GM18868 (cell line): Measurements from ENCODE around the gene RABGGTA.
"Not testable (repeated sequence)": the region's sequence is repeated elsewhere in the genome, so short reads cannot be mapped to it uniquely, and the experiment has no call there.

Experiments
- ATAC-seq: cut with Tn5 transposase; IDR thresholded peaks from one replicate; pipeline ENCODE4 v1.9.1; 2021; ENCODE audit warnings: mild to moderate bottlenecking, moderate library complexity; ENCODE audit not compliant: unreplicated experiment

RABGGTA gene

DNA sequence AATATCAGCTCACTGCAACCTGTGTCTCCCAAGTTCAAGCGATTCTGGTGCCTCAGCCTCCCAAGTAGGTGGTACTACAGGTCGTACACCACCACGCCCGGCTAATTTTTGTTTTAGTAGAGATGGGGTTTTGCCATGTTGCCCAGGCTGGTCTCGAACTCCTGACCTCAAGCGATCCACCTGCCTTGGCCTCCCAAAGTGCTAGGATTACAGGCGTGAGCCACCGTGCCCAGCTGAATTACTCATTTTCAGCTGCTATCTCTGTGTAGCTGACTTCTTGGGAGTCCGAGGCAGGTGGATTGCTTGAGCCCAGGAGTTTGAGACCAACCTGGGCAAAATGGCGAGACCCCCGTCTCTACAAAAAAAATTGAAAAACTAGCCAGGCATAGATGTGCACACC is 26.0 kb downstream of the RABGGTA start:
- ATAC-seq = not testable (repeated sequence)

DNA sequence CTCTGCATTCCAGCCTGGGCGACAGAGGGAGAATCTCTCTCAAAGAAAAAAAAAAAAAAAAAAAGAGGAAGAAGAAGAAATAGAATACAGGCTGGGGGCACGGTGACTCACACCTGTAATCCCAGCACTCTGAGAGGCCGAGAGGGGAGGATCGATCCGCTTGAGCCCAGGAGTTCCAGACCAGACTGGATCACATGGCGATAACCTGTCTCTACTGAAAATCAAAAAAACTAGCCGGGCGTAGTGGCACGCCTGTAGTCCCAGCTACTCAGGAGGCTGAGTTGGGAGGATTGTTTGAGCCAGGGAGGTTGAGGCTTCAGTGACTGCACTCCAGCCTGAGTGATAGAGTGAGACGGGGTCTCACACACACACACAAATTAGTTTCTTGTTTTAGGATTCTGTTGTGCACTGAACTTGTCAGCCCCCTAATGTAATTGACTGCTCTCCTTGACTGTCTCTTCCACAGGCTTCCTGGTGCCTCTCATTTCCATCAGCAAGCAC is 28.0 kb downstream of the RABGGTA start:
- ATAC-seq = no peak

DNA sequence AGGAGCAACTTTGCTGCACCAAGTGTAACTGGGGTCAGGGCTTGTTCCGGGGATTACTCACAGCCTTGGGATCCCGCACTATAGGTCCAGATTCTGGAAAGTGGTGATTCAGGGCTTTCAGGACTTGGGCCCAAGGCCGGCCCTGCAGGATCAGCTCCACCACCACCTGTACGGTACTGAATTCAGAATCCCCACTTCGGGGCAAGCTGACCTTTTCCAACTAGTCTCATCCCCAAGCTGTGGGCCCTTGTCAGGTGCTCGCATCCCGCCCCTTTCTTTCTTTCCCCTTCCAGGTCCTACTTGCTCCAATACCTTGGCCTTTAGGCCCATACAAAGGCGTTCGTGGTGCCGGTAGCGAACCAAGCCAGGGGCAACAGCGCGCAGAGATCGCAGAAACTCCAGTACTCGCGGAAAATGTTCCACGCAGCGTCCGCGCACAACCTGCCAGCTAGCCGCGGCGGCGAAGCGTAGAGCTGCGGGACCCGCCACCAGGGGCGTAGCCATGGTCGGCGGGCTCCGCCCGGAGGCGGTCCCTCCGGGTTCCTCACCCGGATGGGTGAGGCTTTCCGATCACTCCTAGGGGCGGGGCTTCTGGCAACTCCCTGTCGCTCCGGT is 29.5 kb downstream of the RABGGTA start:
- peak; percentile 82 for ATAC-seq

DNA sequence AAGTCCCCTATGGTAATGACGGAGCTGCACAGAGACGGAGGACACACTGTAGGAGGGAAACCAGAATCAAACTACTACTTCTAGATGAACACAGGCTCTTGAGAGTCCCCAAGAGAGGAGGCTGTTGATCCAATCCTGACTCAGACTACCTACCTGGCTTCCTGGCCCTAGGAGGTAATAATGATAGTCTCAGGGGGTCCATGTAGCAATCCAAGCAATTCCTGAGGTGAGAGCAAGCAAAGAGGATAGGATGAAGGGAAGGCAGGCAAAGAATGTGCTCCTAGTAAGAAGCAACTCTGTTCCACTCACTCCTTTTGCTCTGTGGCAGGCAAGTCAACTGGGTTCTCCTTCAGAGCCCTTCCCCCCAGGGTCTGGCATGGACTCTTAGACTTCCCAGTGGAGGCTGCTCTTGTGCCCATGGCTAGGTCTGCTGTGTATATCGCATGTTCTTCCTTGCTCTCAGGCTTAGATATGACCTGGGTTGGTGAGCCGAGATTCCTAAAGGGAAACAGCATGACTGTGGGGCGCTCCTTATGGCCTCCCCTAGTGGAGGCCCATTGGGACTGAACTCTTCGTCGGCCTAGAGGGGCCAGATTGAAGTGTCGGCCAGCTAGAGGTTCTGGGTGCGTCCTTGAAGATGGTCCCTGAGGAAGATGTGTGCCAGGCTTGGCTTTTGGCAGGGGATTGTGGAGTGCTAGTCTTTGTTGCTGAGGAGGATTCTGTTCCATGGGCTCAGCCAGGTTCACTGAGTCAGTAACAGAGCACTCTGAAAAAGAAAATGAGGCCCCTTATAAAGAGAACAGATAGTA is 31.1 kb downstream of the RABGGTA start:
- ATAC-seq = no peak

DNA sequence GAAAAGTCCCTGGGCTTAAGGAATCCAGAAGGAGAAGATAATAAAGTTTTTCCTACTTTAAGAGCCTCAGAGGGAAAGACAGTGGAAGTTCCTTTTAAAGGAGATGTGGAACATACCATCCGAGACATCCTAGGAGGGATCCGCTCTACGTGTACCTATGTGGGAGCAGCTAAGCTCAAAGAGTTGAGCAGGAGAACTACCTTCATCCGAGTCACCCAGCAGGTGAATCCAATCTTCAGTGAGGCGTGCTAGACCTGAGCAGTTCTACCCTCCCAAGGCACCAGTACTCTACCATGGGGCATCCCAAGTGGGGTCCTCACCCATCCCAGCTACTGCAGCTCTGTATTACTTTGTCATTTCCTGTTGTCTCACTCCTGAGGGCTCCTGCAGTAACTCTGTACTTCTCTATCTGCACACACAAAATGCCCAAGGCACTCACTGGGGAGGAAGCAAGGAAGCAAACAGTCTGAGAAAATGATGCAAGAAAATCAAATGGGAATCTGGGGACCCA is 32.8 kb downstream of the RABGGTA start:
- ATAC-seq = no peak

DNA sequence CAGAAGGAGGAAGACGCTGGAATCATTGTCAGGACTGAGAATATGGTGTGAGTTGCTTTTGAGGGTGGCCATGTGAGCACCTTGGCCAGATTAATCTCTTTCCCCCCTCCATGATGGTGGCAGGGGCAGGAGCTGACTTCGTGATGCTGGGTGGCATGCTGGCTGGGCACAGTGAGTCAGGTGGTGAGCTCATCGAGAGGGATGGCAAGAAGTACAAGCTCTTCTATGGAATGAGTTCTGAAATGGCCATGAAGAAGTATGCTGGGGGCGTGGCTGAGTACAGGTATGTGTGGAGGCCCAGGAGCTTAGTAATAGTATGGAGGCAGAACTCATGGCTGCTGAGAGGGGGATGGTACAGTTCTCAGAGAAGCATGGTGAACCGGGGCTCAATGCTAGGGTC is 33.3 kb downstream of the RABGGTA start:
- ATAC-seq = no peak

DNA sequence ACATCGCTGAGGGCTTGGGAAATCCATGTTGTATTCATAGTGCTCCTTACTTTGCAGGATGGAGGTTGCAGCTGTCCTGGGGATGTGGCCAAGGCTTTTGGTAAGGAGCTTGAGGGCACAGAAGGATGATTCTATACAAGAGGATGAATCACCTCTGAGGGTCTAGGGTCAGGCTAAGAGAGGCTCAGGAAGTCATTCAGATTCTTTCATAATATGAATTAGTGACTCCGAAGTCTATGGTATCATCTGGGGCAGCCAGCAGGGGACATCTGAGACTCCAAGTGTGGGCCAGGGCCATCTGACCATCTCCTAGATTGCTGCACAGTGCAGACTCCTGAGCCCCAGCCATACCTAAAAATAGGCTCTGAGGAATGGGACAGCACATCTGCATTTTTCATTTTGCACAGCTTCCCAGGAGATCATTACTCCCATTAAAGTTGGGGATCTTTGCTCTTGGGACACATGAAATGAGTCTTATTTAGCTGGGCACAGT is 33.9 kb downstream of the RABGGTA start:
- no peak for ATAC-seq

DNA sequence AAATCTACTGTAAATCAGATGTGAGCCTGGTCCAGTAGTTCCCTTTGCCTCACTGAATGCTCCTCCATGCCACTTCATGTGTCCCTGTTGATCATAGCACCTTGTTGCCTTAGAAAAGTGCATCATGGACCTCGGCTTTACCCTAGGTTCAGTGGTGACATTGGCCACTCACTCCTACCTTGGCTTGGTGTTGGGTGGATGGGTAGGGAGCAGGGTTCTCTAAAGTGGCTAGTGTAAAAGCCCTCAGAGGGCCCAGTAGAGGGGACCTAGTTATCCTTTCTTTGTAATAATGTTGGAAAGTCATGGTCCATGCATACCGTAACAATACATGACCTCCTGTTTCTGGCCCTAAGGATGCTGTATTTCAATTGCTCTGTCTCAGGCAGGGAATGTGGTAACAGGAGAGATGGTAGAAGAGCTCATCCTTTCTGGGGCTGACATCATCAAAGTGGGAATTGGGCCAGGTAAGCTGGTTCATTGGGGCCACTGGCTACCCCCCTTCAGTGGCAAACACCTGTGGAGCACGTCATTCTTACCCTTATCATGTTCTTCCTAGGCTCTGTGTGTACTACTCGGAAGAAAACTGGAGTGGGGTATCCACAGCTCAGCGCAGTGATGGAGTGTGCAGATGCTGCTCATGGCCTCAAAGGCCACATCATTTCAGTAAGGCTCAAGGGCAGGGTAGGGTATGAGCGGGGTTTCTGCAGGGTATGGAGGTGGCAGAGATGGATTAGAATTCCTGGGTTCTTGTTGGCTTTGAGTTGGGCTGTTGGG is 34.5 kb downstream of the RABGGTA start:
- no peak for ATAC-seq

DNA sequence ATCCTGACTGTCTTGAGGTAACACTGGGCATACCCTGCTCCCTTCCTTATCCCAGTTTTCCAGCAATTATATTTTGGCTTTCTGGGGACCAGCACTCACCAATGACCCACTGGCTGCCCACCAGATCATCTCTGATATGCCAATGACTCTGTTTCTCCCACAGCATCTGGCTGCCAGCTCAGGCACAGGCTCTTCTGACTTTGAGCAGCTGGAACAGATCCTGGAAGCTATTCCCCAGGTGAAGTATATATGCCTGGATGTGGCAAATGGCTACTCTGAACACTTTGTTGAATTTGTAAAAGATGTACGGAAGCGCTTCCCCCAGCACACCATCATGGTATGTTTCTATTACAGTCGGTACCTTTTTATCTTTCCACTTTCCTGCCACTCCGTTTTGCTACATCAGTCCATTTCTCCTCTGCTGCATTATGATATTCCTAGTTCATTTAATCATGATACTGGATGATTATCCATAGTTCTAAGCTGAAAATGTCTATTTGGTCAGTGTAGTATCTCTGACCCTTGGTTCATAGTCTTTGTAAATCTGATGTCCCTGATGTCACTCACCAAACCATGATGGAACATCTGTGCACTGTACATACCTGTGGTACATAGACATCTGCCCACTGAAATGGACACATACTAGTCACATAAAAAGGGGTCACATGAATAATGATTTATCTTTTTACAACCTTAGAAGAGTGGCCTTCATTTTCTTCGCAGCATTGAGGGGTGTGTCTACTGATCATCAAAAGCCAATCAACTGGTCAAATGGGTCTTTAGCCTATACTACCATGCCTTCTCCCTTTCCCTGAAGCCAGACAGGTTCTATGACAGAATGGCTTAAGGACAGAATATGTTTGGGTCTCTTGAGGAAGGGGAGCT is 35.4 kb downstream of the RABGGTA start:
- ATAC-seq = no peak

DNA sequence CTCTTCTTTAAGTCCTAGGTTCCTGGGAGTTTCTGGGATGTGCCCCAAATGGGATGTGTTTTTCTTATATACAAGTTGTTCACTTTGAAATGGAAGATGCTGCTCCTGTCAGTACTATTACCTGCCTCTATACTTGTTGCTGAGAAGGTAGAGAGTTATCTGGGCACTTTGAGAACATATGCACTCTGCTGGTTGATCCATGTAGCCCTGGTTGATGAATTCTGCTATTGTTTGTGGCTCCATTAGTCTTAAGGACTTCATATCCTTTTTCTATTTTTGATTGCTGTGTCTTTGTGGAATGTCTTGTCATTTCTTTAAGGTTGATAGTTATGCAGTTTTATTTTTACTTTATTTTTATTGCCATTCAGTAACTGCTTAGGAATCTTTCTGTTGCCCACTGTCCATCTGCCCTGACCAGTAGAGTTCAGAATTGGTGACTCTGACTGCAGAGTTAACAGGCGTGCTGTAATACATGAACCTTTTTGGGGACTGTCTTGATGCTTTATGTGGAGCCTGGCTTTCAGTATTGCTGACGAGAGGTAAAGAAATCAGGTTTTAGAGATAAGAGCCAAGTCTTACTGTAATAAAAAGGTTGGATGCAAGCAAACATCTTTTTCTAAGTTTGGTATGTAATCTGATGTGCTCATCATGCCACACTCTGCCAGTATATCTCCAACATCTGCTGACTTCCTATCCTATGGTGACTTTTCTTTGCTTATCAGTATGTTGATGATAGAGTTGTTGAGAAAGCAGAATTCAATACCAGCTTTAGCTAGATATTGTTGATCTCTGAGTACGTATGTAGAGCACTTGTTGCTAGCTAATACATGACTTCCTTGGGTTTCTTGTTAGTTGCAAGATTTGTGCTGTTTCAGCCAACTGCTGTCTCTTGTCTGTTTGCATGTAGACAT is 37.0 kb downstream of the RABGGTA start:
- ATAC-seq = no peak

DNA sequence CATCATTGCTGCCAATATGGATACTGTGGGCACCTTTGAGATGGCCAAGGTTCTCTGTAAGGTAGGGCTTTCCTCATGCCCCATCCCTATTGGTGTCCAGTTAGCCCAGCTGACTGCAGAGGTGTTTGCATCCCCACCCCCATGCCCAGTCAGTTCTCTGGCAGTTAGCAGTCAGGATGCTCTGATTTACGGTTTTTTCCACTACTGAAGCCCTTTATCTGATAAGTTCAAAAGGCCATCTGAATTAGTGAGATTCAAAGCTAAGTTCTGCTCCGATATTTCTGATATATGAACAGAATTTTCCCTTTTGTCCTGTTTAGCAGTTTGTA is 37.9 kb downstream of the RABGGTA start:
- ATAC-seq = no peak

DNA sequence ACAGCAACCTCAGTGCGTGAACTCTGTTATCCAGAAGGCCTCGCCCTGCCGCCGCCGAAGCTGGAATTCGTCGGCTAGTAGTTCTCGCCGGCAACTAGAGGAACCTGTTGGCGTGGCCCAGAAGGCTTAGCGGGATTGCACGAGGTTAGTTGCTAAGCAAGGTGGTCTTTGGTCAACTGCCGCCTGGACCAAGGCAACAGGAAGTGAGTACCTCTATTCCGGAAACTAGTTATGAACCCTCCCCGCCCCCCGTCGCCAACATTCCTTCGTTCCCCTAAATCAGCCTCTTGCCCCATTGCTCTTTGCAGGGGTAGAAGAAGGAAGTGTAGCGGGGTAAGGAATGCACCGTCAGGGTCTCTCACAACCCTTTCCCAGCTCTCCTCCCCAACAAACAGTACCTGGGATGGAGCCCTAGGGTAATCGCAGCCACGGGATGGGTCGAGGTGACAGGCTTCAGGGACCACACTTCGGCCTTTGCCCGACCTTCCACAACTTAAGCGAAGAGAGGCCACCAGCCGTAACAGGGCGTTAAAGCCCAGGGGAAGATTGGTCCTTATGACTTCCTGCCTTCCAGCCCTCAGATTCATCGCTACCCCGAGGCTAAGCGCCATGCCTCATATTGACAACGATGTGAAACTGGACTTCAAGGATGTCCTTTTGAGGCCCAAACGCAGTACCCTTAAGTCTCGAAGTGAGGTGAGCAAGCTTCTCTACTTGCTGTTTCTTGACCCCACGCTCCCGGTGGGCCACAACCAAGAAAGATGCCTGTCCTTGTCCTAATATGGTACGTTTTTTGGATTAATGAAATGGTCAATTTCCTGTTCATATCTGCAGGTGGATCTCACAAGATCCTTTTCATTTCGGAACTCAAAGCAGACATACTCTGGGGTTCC is 38.5 kb downstream of the RABGGTA start, which contains the start of gene GMPR2:
Gene GMPR2 (plus strand): TSS at position 285 of the 893 bp plus-strand sequence. CDS start 325 bp downstream, at position 610.
- ATAC-seq = peak; percentile 59

DNA sequence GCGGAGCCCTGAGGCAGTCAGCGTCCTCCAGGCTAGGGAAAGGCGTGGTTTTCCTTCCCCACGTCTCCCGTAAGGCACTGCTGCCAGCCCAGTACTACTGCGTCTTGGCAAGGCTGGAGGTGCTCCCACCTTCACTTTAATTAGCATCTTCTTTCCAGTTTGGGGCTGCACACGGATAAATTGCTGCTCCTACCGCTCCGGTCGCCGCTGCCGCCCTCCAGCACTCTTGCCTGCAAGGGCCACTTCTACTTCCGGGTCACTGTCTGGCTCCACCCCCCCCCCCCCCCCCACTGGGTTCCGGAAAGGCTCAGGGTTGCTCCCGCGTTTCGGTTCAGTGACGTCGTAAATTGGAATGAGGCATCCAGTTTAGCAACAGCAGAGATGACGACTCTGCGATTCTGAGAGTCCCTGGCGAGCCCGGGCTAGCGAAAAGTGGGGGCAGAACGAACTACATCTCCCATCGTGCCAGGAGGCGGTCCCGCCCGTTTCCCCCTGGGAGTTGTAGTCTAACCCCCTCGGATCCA is 39.2 kb downstream of the RABGGTA start, which contains the start of gene NEDD8:
Gene NEDD8 (minus strand): TSS at position 247 of the 524 bp plus-strand sequence. CDS start 100 bp downstream, at position 147.
- peak; percentile 77 for ATAC-seq

DNA sequence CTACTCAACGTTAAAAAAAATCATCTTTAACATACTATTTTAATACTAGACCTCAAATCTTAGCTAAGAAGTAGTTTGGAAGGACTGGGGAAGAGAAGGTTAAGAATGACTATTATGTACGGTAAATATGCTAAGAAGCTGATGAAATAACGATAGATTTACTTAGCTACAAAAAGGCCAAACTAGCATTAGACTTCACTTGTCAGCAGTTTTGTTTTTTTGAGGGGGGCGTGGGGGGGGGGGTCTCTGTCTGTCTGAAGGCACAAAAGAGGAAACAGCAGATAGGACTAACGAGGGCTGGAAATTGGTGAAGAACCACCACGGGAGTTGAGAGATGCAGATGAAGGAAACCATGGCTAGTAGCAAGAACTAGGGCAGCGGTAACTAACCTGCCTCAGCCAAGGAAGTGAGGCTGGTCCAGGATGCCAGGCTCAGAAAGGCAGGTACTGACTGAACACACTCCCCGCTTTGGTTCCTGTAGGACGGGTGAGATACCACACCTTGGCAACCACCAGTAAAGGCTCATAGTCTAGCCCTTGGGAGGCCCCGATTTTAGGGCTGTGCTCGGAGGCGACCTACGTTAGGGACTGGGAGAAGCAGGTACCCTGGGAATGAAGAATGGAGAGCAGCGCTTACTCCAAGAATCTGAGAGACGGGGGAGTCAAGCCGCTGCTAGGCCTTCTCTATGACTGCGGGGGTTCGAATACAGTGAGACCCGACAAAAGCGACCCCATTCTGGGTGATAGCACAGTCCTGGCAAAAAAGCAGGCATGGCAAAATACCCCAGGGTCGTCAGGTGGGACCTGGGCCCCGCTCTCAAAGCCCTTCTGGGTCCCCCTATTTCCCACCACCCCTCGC is 39.9 kb downstream of the RABGGTA start:
- no peak for ATAC-seq

DNA sequence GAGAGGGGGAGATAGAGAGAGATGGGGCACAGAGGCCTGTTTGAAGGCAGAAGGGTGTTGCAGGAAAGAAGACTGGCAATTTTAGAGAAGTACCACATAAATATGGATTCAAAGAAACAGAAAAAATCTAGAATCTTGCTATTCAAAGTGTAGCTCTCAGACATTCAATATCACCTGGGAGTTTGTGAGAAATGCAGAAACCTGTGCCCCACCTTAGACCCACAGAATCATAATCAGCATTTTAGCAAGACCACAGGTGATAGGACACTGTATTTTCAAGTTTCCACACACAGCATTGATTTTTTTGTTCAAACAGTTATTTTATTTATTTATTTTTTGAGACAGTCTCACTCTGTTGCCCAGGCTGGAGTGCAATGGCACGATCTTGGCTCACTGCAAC is 42.5 kb downstream of the RABGGTA start:
- ATAC-seq = no peak

DNA sequence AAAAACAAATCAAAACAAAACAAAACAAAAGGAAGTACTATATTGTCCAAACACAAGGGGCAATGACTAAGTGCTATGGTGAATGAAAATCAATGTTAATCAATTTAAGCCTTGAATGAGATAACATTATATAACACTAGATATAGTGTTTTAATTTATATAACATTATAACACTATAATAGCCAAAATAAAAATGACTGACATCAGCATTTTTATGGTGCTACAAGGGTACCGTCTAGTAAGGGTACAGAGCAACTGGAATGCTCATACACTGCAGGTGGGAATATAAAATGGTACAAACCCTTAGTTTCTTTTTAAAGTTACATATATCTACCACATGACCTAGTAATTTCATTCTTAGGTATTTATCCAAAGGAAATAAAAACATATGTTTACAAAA is 44.9 kb downstream of the RABGGTA start:
- ATAC-seq = no peak

DNA sequence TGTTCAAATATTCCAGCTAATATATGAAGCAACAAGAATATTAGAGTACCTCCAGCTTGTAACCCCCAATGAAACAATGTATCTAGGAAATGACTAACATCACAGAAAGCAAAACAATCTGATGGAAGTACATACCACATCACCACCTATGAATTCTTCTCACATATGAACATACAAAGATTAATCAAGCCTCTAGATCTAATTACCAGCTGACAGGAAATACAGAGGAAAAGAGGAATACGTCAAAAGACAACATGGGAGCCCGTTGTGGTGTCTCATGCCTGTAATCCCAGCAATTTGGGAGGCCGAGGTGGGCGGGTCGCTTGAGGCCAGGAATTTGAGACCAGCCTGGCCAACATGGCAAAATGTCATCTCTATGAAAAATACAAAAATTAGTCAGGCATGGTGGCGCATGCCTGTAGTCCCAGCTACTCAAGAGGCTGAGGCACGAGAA is 46.8 kb downstream of the RABGGTA start:
- no peak for ATAC-seq
